HepG2 (cell line): ENCODE results near the gene SAPCD1. TPM values are rescaled to one million over a fixed set of nuclear protein-coding genes. Genes with fewer than 3 reads are reported as not detected.

Experiments
- CBX5 ChIP-seq: sonication (generic); formaldehyde crosslinking; IDR thresholded peaks from 2 replicates; pipeline ENCODE4 v1.4.0; 2020; ENCODE audit warnings: missing genetic modification reagents, borderline replicate concordance
- EEA1 ChIP-seq: sonication (generic); formaldehyde crosslinking; IDR thresholded peaks from 2 replicates; pipeline ENCODE4 v1.5.1; 2020; ENCODE audit warnings: mild to moderate bottlenecking, missing genetic modification reagents, borderline replicate concordance
- FOSL1 ChIP-seq: sonication (generic); formaldehyde crosslinking; IDR thresholded peaks from 2 replicates; pipeline ENCODE4 v1.9.0; 2021; ENCODE audit warnings: missing genetic modification reagents, borderline replicate concordance
- HCFC1 ChIP-seq: fragments of 150-350 bp; IDR thresholded peaks from 2 replicates; pipeline ENCODE4 v1.6.1; 2014; ENCODE audit warnings: low read depth, low read length
- JUN ChIP-seq: sonication (generic); formaldehyde crosslinking; IDR thresholded peaks from 2 replicates; pipeline ENCODE4 v1.4.0; 2020; ENCODE audit warnings: mild to moderate bottlenecking, missing genetic modification reagents
- KMT2A ChIP-seq: sonication (generic); formaldehyde crosslinking; IDR thresholded peaks from 2 replicates; pipeline ENCODE4 v1.4.0; 2020; ENCODE audit warnings: missing genetic modification reagents
- NBN ChIP-seq: fragments of 450-650 bp; conservative IDR thresholded peaks from 2 replicates; pipeline ENCODE4 v1.6.1; 2017
- NCOR1 ChIP-seq: fragments of 200-600 bp; sonication (generic); IDR thresholded peaks from 2 replicates; pipeline ENCODE4 v1.7.0; 2017; ENCODE audit warnings: antibody characterized with exemption, low read length, borderline replicate concordance
- NFRKB ChIP-seq: fragments of 450-650 bp; IDR thresholded peaks from 2 replicates; pipeline ENCODE4 v1.6.1; 2017
- NFYC ChIP-seq: IDR thresholded peaks from 2 replicates; pipeline ENCODE4 v1.6.1; 2016; ENCODE audit warnings: missing genetic modification reagents, missing compliant biosample characterization
- SMARCE1 ChIP-seq: fragments of 450-650 bp; IDR thresholded peaks from 2 replicates; pipeline ENCODE4 v1.6.1; 2017; ENCODE audit warnings: borderline replicate concordance
- SOX5 ChIP-seq: IDR thresholded peaks from 2 replicates; pipeline ENCODE4 v1.6.1; 2016; ENCODE audit warnings: borderline replicate concordance
- SP5 ChIP-seq: IDR thresholded peaks from 2 replicates; pipeline ENCODE4 v1.6.1; 2016; ENCODE audit warnings: low read depth, borderline replicate concordance
- TBL1XR1 ChIP-seq: fragments of 150-350 bp; IDR thresholded peaks from 2 replicates; pipeline ENCODE4 v1.6.1; 2014; ENCODE audit warnings: borderline replicate concordance, low read length; ENCODE audit not compliant: partially characterized antibody
- ZBTB20 ChIP-seq: sonication (generic); formaldehyde crosslinking; IDR thresholded peaks from 2 replicates; pipeline ENCODE4 v1.8.1; 2023; ENCODE audit warnings: missing genetic modification reagents, low read depth, mild to moderate bottlenecking, borderline replicate concordance
- ZFYVE20 ChIP-seq: sonication (generic); formaldehyde crosslinking; IDR thresholded peaks from 2 replicates; pipeline ENCODE4 v1.8.0; 2023; ENCODE audit warnings: low read depth, mild to moderate bottlenecking, moderate library complexity, missing genetic modification reagents, borderline replicate concordance
- ZNF343 ChIP-seq: sonication (generic); formaldehyde crosslinking; IDR thresholded peaks from 2 replicates; pipeline ENCODE4 v1.4.0; 2020; ENCODE audit warnings: mild to moderate bottlenecking, missing genetic modification reagents
- ZNF567 ChIP-seq: sonication (generic); formaldehyde crosslinking; IDR thresholded peaks from 2 replicates; pipeline ENCODE4 v1.8.1; 2023; ENCODE audit warnings: mild to moderate bottlenecking, missing genetic modification reagents, borderline replicate concordance
- ZNF850 ChIP-seq: sonication (generic); formaldehyde crosslinking; conservative IDR thresholded peaks from 2 replicates; pipeline ENCODE4 v1.9.0; 2021; ENCODE audit warnings: mild to moderate bottlenecking, missing genetic modification reagents
- ZNF883 ChIP-seq: sonication (generic); formaldehyde crosslinking; IDR thresholded peaks from 2 replicates; pipeline ENCODE4 v1.5.1; 2020; ENCODE audit warnings: mild to moderate bottlenecking, missing genetic modification reagents; ENCODE audit errors: not compliant biosample characterization
- polyA plus RNA-seq, 8 experiments: library from polyadenylated mRNA; depleted of rRNA in 3 of 8; stranded (reverse) in 7 of 8; unstranded in 1 of 8; fragments of >200 nt; fragmentation: Illumina TruSeq in 4 of 8; extraction: Trizol in 4 of 8; gene quantifications; 2 replicates each; pipeline versions ENCODE4 v1.2.1 to v1.2.3, GENCODE V29; 2011 to 2016; ENCODE audit warnings: low read depth in 4 of 8, missing spikeins in 1 of 8, mixed read lengths in 1 of 8; ENCODE audit not compliant: insufficient read depth in 1 of 8
- total RNA-seq, 5 experiments: library from RNA; depleted of rRNA; stranded (reverse); fragments of >200 nt; fragmentation: Illumina TruSeq; extraction: Trizol; gene quantifications; 2 replicates each; pipeline ENCODE4 v1.2.3, GENCODE V29; 2016; ENCODE audit warnings: low read depth in 1 of 5
- TF ChIP-seq, protein P1 (sequence below): sonication (generic); formaldehyde crosslinking; IDR thresholded peaks from 2 replicates; pipeline ENCODE4 v1.4.0; 2020; ENCODE audit warnings: missing genetic modification reagents
- TF ChIP-seq, protein P2 (sequence below): sonication (generic); formaldehyde crosslinking; IDR thresholded peaks from 2 replicates; pipeline ENCODE4 v1.5.1; 2020; ENCODE audit warnings: mild to moderate bottlenecking, missing genetic modification reagents, moderate library complexity
- TF ChIP-seq, protein P3 (sequence below): sonication (generic); formaldehyde crosslinking; IDR thresholded peaks from 2 replicates; pipeline ENCODE4 v1.9.0; 2021; ENCODE audit warnings: missing genetic modification reagents, borderline replicate concordance

SAPCD1 gene
- total and polyA plus RNA-seq, 2 of the 13 experiments (the other 11 are each of a cell fraction or from before 2014, with no cell fraction given): 2.5 to 3.9 TPM

DNA sequence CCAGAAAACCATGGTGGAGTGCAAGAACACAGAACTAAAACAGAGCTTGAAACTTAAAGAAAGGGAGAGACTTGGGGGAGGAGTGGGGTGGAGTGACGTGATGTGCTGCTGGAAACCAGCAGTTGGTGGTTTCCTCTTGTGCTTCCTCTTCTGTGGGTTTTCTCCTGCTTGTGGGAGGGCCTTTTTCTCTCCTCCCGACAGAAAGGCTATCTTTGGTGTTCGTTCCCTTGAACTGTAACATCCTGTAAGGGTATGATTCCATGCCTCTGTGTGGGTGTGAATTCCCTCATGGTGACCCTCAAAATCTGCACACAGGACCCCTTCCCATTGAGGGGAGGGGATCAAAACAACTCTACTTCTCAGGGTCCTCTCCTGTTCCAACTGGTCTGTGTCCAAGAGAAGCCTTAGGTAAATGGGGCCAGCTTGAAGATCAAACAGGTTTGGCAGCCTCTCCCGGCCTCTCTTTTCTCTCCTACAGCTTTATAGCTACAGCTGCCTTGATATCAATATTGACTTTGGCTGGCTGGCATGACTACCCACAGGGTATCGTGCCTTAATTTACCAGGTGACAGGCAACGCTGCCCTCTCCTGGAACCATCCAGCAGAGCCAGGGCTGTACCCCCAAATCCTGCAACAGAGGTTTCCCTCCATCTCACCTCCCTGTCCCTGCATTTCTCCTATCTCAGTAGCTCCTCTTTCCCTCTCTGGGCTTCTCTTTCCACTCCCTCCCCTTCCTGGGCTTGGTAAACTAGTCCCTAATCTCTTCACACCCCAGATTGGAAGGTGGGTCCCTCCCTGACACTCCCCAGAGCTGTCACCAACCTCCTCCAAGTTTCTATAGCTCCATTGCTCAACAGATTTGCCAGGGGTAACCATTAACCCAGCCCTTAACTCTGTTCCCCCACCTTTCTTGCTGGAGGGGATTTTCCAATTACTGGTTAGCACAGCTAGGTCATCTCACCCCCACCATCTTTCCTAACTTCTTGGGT is 24.2 kb upstream of the SAPCD1 start (continued):
- TF ChIP-seq FOSL1 (CRISPR knock-in tag) (no peak), ZNF343 (CRISPR knock-in tag) (no peak; the same call in 1 of the 2 replicates), NFYC (peak; percentile 52; the same call in 1 of the 2 replicates), KMT2A (CRISPR knock-in tag) (no peak; the same call in 1 of the 2 replicates), ZFYVE20 (CRISPR knock-in tag) (no peak), EEA1 (0 out of 2 replicates have a peak, but pooled peaks have one; percentile 37), NBN (no peak), SMARCE1 (no peak), ZBTB20 (CRISPR knock-in tag) (peak; percentile 29; the same call in 1 of the 2 replicates), NCOR1 (peak; percentile 31; the same call in 1 of the 2 replicates), ZNF883 (CRISPR knock-in tag) (no peak), CBX5 (no peak), SP5 (CRISPR knock-in tag) (peak; percentile 100), SOX5 (CRISPR knock-in tag) (peak; percentile 84; the same call in 1 of the 2 replicates), ZNF567 (peak; percentile 30; the same call in 1 of the 2 replicates), HCFC1 (no peak), ZNF850 (no peak), NFRKB (no peak), JUN (CRISPR knock-in tag) (no peak), TBL1XR1 (no peak)
- TF ChIP-seq, protein P1, sequence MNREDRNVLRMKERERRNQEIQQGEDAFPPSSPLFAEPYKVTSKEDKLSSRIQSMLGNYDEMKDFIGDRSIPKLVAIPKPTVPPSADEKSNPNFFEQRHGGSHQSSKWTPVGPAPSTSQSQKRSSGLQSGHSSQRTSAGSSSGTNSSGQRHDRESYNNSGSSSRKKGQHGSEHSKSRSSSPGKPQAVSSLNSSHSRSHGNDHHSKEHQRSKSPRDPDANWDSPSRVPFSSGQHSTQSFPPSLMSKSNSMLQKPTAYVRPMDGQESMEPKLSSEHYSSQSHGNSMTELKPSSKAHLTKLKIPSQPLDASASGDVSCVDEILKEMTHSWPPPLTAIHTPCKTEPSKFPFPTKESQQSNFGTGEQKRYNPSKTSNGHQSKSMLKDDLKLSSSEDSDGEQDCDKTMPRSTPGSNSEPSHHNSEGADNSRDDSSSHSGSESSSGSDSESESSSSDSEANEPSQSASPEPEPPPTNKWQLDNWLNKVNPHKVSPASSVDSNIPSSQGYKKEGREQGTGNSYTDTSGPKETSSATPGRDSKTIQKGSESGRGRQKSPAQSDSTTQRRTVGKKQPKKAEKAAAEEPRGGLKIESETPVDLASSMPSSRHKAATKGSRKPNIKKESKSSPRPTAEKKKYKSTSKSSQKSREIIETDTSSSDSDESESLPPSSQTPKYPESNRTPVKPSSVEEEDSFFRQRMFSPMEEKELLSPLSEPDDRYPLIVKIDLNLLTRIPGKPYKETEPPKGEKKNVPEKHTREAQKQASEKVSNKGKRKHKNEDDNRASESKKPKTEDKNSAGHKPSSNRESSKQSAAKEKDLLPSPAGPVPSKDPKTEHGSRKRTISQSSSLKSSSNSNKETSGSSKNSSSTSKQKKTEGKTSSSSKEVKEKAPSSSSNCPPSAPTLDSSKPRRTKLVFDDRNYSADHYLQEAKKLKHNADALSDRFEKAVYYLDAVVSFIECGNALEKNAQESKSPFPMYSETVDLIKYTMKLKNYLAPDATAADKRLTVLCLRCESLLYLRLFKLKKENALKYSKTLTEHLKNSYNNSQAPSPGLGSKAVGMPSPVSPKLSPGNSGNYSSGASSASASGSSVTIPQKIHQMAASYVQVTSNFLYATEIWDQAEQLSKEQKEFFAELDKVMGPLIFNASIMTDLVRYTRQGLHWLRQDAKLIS (CRISPR knock-in tag): no peak; the same call in none of the 2 replicates
- TF ChIP-seq, protein P2, sequence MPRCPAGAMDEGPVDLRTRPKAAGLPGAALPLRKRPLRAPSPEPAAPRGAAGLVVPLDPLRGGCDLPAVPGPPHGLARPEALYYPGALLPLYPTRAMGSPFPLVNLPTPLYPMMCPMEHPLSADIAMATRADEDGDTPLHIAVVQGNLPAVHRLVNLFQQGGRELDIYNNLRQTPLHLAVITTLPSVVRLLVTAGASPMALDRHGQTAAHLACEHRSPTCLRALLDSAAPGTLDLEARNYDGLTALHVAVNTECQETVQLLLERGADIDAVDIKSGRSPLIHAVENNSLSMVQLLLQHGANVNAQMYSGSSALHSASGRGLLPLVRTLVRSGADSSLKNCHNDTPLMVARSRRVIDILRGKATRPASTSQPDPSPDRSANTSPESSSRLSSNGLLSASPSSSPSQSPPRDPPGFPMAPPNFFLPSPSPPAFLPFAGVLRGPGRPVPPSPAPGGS: no peak
- TF ChIP-seq, protein P3, sequence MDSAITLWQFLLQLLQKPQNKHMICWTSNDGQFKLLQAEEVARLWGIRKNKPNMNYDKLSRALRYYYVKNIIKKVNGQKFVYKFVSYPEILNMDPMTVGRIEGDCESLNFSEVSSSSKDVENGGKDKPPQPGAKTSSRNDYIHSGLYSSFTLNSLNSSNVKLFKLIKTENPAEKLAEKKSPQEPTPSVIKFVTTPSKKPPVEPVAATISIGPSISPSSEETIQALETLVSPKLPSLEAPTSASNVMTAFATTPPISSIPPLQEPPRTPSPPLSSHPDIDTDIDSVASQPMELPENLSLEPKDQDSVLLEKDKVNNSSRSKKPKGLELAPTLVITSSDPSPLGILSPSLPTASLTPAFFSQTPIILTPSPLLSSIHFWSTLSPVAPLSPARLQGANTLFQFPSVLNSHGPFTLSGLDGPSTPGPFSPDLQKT (CRISPR knock-in tag): no peak
